ENCODE results near the gene KAT14. TPM values are rescaled to one million over a fixed set of nuclear protein-coding genes. Genes with fewer than 3 reads are reported as not detected.
"Not testable (repeated sequence)": the region's sequence is repeated elsewhere in the genome, so short reads cannot be mapped to it uniquely, and the experiment has no call there.

KAT14 gene
- total and polyA plus RNA-seq, 4 donors: 5.3 to 12.9 (median 8.6) TPM

GRCh38 chr20:18103497-18103896, 34.2 kb upstream of the KAT14 start:
- H3K36me3 ChIP-seq (ENCODE audit: control insufficient read depth in 4 of 4, insufficient read depth in 4 of 4, low read length in 4 of 4): no peaks in the 10 kb centered on the region
- DNase-seq (no peak), ATAC-seq (ENCODE audit: insufficient read depth, low FRiP score) (no peak)
- TF ChIP-seq CTCF (IDR thresholded peaks at IDR 0.05; ENCODE audit: control extremely low read depth, extremely low read depth): no peak
- 45 to 69% methylated on average over 1 of the region's 1 CpG for WGBS, 2 donors
- no peaks in the 10 kb centered on the region for H3K27me3 ChIP-seq (ENCODE audit: control insufficient read depth in 3 of 3, insufficient read depth in 3 of 3, low read length in 2 of 3)
- H3K27ac ChIP-seq (ENCODE audit: low read depth in 1 of 2, low read length in 1 of 2): no peak overlapping the region
- no peak overlapping the region for H3K4me3 ChIP-seq
- H3K9ac ChIP-seq (ENCODE audit: insufficient read depth in 1 of 2, low read length in 2 of 2): no peak overlapping the region
- H3K4me1 ChIP-seq (ENCODE audit: control insufficient read depth in 5 of 5, insufficient read depth in 5 of 5, low read length in 5 of 5): no peaks in the 10 kb centered on the region
- no peaks in the 10 kb centered on the region for H3K9me3 ChIP-seq (ENCODE audit: control insufficient read depth in 4 of 4, insufficient read depth in 3 of 4, low read length in 3 of 4)

GRCh38 chr20:18108326-18108725, 29.3 kb upstream of the KAT14 start:
- ATAC-seq (ENCODE audit: insufficient read depth, low FRiP score) (no peak), DNase-seq (no peak)
- Histone ChIP-seq H3K27ac (ENCODE audit: low read depth in 1 of 2, low read length in 1 of 2) (no peak overlapping the region), H3K4me3 (no peak overlapping the region), H3K4me1 (ENCODE audit: control insufficient read depth in 5 of 5, insufficient read depth in 5 of 5, low read length in 5 of 5) (no peaks in the 10 kb centered on the region), H3K9ac (ENCODE audit: insufficient read depth in 1 of 2, low read length in 2 of 2) (no peak overlapping the region), H3K36me3 (ENCODE audit: control insufficient read depth in 4 of 4, insufficient read depth in 4 of 4, low read length in 4 of 4) (no peaks in the 10 kb centered on the region), H3K27me3 (ENCODE audit: control insufficient read depth in 3 of 3, insufficient read depth in 3 of 3, low read length in 2 of 3) (no peaks in the 10 kb centered on the region), H3K9me3 (ENCODE audit: control insufficient read depth in 4 of 4, insufficient read depth in 3 of 4, low read length in 3 of 4) (peaks cover 0 to 1% (median 0%) of the 10 kb centered on the region in 4 donors)
- WGBS, 2 donors: 85 to 89% methylated on average over 2 of the region's 2 CpGs
- no peak for TF ChIP-seq CTCF (IDR thresholded peaks at IDR 0.05; ENCODE audit: control extremely low read depth, extremely low read depth)

- not testable (repeated sequence) for H3K9me3 ChIP-seq (ENCODE audit: control insufficient read depth in 4 of 4, insufficient read depth in 3 of 4, low read length in 3 of 4); H3K4me1 ChIP-seq (ENCODE audit: control insufficient read depth in 5 of 5, insufficient read depth in 5 of 5, low read length in 5 of 5); H3K9ac ChIP-seq (ENCODE audit: insufficient read depth in 1 of 2, low read length in 2 of 2); H3K36me3 ChIP-seq (ENCODE audit: control insufficient read depth in 4 of 4, insufficient read depth in 4 of 4, low read length in 4 of 4); H3K27ac ChIP-seq (ENCODE audit: low read depth in 1 of 2, low read length in 1 of 2); H3K27me3 ChIP-seq (ENCODE audit: control insufficient read depth in 3 of 3, insufficient read depth in 3 of 3, low read length in 2 of 3); ATAC-seq (ENCODE audit: insufficient read depth, low FRiP score); DNase-seq; H3K4me3 ChIP-seq
- WGBS, 2 donors: 17 to 47% methylated on average over 1 of the region's 1 CpG
Observed at GRCh38 chr20:18128574-18128973, 9.1 kb upstream of the KAT14 start.

- WGBS, 2 donors: 98 to 100% methylated on average over 1 of the region's 1 CpG
- H3K36me3 ChIP-seq (ENCODE audit: control insufficient read depth in 4 of 4, insufficient read depth in 4 of 4, low read length in 4 of 4): no peaks in the 10 kb centered on the region
- H3K4me3 ChIP-seq: no peak overlapping the region
- no peak overlapping the region for H3K27ac ChIP-seq (ENCODE audit: low read depth in 1 of 2, low read length in 1 of 2)
- DNase-seq (no peak), ATAC-seq (ENCODE audit: insufficient read depth, low FRiP score) (no peak)
- no peaks in the 10 kb centered on the region for H3K27me3 ChIP-seq (ENCODE audit: control insufficient read depth in 3 of 3, insufficient read depth in 3 of 3, low read length in 2 of 3)
- no peak overlapping the region for H3K9ac ChIP-seq (ENCODE audit: insufficient read depth in 1 of 2, low read length in 2 of 2)
- TF ChIP-seq CTCF (IDR thresholded peaks at IDR 0.05; ENCODE audit: control extremely low read depth, extremely low read depth): no peak
- peaks cover 0 to 9% (median 0%) of the 10 kb centered on the region in 5 donors for H3K4me1 ChIP-seq (ENCODE audit: control insufficient read depth in 5 of 5, insufficient read depth in 5 of 5, low read length in 5 of 5)
- no peaks in the 10 kb centered on the region for H3K9me3 ChIP-seq (ENCODE audit: control insufficient read depth in 4 of 4, insufficient read depth in 3 of 4, low read length in 3 of 4)
Observed at GRCh38 chr20:18132663-18133062, 5.0 kb upstream of the KAT14 start.

Data from lung (tissue), 12 donors.